H1 (cell line): Measurements from ENCODE around the gene CC2D2A. TPM values are rescaled to one million over a fixed set of nuclear protein-coding genes. Genes with fewer than 3 reads are reported as not detected.

Source experiments
- ATF2 ChIP-seq: IDR thresholded peaks from 2 replicates; pipeline ENCODE4 v1.6.1; 2012; ENCODE audit warnings: low read length, inconsistent platforms
- PHF8 ChIP-seq: fragments of 200-600 bp; sonication (generic); conservative IDR thresholded peaks from 2 replicates; pipeline ENCODE4 v1.7.1; 2012; ENCODE audit warnings: low read depth, mild to moderate bottlenecking, inconsistent platforms, low read length, moderate library complexity
- polyA plus RNA-seq, 7 experiments: library from polyadenylated mRNA; depleted of rRNA in 3 of 7; stranded (reverse) in 5 of 7; unstranded in 2 of 7; fragments of >200 nt in 5 of 7; fragments of 200-250 nt in 2 of 7; gene quantifications; 1 replicate in 5 of 7; 2 replicates in 1 of 7; 4 replicates in 1 of 7; pipeline versions ENCODE4 v1.2.1 to v1.2.3, GENCODE V29; 2011 to 2013; ENCODE audit warnings: missing spikeins in 2 of 7, mixed read lengths in 2 of 7
- total RNA-seq: library from RNA; stranded (reverse); fragmentation: NEBNext Ultra II Directional; extraction: Animal tissue kit (Norgen Biotek cat#: 25700); gene quantifications from 2 replicates; pipeline ENCODE4 v1.2.1, GENCODE V29; 2021

The CC2D2A gene
- total and polyA plus RNA-seq, 2 of the 8 experiments (the other 6 are each of a cell fraction or from before 2014, with no cell fraction given): 11.0 to 12.2 TPM

- TF ChIP-seq PHF8 (no peak), ATF2 (no peak)
Observed at GRCh38 chr4:15420642-15421041, 49.0 kb upstream of the CC2D2A start (continued).
